ENCODE data around the gene NRK. TPM values are rescaled to one million over a fixed set of nuclear protein-coding genes. Genes with fewer than 3 reads are reported as not detected.
"Not testable (repeated sequence)": the region's sequence is repeated elsewhere in the genome, so short reads cannot be mapped to it uniquely, and the experiment has no call there.

NRK gene
- total and polyA plus RNA-seq, 9 of the 15 experiments (the other 6 are each of a cell fraction or from before 2014, with no cell fraction given), result 0.07 TPM; not detected in 8

GRCh38 chrX:105805655-105806054, 16.7 kb upstream of the NRK start:
- H2AFZ ChIP-seq (ENCODE audit: low read depth, low read length); intact Hi-C loops (cut with micrococcal nuclease); H3K36me3 ChIP-seq (ENCODE audit: control insufficient read depth, insufficient read depth, low read length); in situ Hi-C loops (cut with MboI); H3K4me2 ChIP-seq (ENCODE audit: insufficient read depth, low read length); H3K79me2 ChIP-seq (ENCODE audit: control insufficient read depth, insufficient read depth, low read length); H3K9me1 ChIP-seq (ENCODE audit: control insufficient read depth, insufficient read depth, low read length); H3K4me1 ChIP-seq (replicated peaks in 1 of 2; ENCODE audit: control insufficient read depth in 2 of 2, insufficient read depth in 2 of 2, low read length in 2 of 2); H4K20me1 ChIP-seq (replicated peaks; ENCODE audit: control insufficient read depth, insufficient read depth, low read length); FAIRE-seq; H3K27me3 ChIP-seq (ENCODE audit: control insufficient read depth in 2 of 2, insufficient read depth in 2 of 2, low read length in 2 of 2); BruUV-seq (replicated peaks); H3K9me3 ChIP-seq (replicated peaks; ENCODE audit: control insufficient read depth, insufficient read depth, low read depth, low read length); H3K4me3 ChIP-seq; POLR2A ChIA-PET; ATAC-seq; H3K9ac ChIP-seq (ENCODE audit: insufficient read depth in 1 of 2, low read depth in 2 of 2, low read length in 2 of 2); DNase-seq (ENCODE audit: extremely low read depth in 1 of 4, low spot score in 3 of 4); H3K27ac ChIP-seq (ENCODE audit: extremely low read depth, low read depth, low read length); CTCF ChIA-PET (ENCODE audit: low intra/inter-chr PET ratio): not testable (repeated sequence)
- TF ChIP-seq ZNF146 (CRISPR knock-in tag; IDR thresholded peaks at IDR 0.05; ENCODE audit: unreplicated experiment), result peak; percentile 22

GRCh38 chrX:105816517-105816916, 5.8 kb upstream of the NRK start:
- in situ Hi-C loops (cut with MboI) (no loop called here), intact Hi-C loops (cut with micrococcal nuclease) (no loop called here)
- Histone ChIP-seq H3K36me3 (ENCODE audit: control insufficient read depth, insufficient read depth, low read length) (no peaks in the 10 kb centered on the region), H3K27me3 (ENCODE audit: control insufficient read depth in 2 of 2, insufficient read depth in 2 of 2, low read length in 2 of 2) (no peaks in the 10 kb centered on the region), H2AFZ (ENCODE audit: low read depth, low read length) (no peak overlapping the region), H4K20me1 (replicated peaks; ENCODE audit: control insufficient read depth, insufficient read depth, low read length) (no peaks in the 10 kb centered on the region), H3K4me3 (no peak overlapping the region), H3K9me1 (ENCODE audit: control insufficient read depth, insufficient read depth, low read length) (no peaks in the 10 kb centered on the region), H3K27ac (ENCODE audit: extremely low read depth, low read depth, low read length) (no peak overlapping the region), H3K4me1 (replicated peaks in 1 of 2; ENCODE audit: control insufficient read depth in 2 of 2, insufficient read depth in 2 of 2, low read length in 2 of 2) (no peaks in the 10 kb centered on the region), H3K79me2 (ENCODE audit: control insufficient read depth, insufficient read depth, low read length) (no peaks in the 10 kb centered on the region), H3K4me2 (ENCODE audit: insufficient read depth, low read length) (no peak overlapping the region), H3K9ac (ENCODE audit: insufficient read depth in 1 of 2, low read depth in 2 of 2, low read length in 2 of 2) (no peak overlapping the region), H3K9me3 (replicated peaks; ENCODE audit: control insufficient read depth, insufficient read depth, low read depth, low read length) (no peaks in the 10 kb centered on the region)
- WGBS (ENCODE audit: insufficient coverage, low coverage, missing lambda C conversion rate), result 0% methylated on average over 2 of the region's 2 CpGs
- POLR2A ChIA-PET, result no interaction called here
- DNase-seq (ENCODE audit: extremely low read depth in 1 of 4, low spot score in 3 of 4), result no peak
- CTCF ChIA-PET (ENCODE audit: low intra/inter-chr PET ratio), result no interaction called here
- BruUV-seq (replicated peaks), result no TSS peak
- TF ChIP-seq TRIM24 (IDR thresholded peaks at IDR 0.05) (no peak), ZNF146 (CRISPR knock-in tag; IDR thresholded peaks at IDR 0.05; ENCODE audit: unreplicated experiment) (no peak)
- no peak for ATAC-seq
- no peak for FAIRE-seq

Data from K562 (cell line).